LNCAP (cell line): ENCODE results near the gene SORCS2.

Experiments
- TF ChIP-seq, protein P1 (sequence below): fragments of 450-650 bp; IDR thresholded peaks from 2 replicates; pipeline ENCODE4 v1.5.1; 2017; ENCODE audit warnings: mild to moderate bottlenecking

Gene SORCS2

GRCh38 chr4:7253341-7253700 is 61.0 kb downstream of the SORCS2 start:
- TF ChIP-seq, protein P1, sequence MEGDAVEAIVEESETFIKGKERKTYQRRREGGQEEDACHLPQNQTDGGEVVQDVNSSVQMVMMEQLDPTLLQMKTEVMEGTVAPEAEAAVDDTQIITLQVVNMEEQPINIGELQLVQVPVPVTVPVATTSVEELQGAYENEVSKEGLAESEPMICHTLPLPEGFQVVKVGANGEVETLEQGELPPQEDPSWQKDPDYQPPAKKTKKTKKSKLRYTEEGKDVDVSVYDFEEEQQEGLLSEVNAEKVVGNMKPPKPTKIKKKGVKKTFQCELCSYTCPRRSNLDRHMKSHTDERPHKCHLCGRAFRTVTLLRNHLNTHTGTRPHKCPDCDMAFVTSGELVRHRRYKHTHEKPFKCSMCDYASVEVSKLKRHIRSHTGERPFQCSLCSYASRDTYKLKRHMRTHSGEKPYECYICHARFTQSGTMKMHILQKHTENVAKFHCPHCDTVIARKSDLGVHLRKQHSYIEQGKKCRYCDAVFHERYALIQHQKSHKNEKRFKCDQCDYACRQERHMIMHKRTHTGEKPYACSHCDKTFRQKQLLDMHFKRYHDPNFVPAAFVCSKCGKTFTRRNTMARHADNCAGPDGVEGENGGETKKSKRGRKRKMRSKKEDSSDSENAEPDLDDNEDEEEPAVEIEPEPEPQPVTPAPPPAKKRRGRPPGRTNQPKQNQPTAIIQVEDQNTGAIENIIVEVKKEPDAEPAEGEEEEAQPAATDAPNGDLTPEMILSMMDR, result no peak

GRCh38 chr4:7253837-7254236 is 61.5 kb downstream of the SORCS2 start:
- TF ChIP-seq, protein P1, result no peak

- TF ChIP-seq, protein P1, result no peak
These were observed 62.6 kb downstream of the SORCS2 start for GRCh38 chr4:7254736-7255487.

DNA sequence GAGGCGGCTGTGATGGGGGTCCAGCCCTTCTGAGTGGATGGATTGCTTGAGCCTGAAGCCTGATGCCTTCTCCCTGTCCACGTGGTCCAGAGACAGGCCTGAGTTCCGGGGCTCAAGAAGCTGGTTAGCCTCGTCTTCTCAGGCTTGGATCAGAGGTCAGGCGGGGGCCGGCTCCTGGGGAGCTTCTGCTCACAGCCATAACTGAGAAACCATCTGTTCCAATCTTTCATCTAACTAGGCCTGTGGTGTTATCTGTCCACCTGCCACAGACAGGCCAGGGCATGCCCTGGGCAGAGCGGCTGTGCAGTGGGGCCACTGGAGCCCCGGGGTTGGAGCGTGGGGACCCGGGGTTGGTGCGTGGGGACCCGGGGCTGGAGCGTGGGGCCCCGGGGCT is 63.1 kb downstream of the SORCS2 start:
- TF ChIP-seq, protein P1, result no peak

DNA sequence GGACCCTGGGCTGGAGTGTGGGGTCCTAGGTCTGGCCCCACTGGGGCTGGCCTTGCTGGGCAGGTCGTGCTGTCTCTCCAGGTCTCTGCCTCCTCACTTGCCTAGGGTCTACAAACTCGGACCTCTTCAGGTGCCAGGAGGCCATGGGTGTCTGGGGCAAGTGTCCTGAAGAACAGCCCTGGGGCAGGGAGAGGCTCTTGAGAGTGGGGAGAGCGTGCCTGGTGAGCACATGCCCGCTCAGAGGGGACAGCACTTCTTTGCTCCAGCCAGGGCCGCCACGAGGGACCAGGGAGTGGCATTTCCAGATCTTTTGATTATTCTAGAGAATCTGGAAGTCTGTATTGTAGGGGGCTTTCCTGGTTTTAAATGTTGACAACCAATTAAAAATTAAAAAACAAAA is 63.7 kb downstream of the SORCS2 start:
- TF ChIP-seq, protein P1, result no peak

DNA sequence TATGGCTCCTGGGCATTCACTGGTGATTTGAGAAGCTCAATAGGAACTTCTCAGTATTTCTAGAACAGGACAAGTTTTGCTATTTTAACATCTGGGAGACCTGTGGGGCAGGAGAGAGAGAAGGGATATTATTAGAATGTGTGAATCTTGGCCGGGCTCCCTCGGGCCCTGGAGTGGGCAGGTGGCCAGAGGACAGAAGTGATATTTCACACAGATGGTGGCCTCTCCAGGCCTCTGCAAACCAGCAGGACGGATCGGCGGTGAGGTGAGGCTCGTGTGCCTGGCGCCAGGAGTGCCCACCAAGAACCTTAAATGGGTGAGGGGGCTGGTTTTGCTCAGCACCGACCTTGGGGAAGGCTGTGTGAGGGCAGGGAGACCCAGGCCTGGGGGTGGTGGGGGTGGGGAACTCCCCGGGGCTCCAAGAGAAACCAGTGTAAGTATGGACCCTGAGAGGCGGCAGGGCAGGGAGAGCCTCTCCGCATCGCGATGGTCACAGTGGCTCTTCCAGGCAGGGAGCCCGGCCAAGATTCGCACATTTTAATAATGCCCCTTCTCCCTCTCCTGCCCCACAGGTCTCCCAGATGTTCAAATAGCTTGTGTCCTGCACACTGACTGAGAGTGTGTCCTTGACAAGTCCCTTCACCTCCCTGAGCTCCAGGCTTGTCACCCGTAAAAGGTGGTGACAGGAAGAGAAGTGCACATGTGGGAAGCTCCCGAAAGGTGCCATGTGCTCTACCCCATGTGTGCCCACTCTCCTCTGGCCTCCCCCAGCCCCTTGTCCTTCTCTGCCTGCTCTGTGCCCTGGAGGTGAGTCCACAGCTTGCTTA is 64.9 kb downstream of the SORCS2 start:
- TF ChIP-seq, protein P1, result no peak

- TF ChIP-seq, protein P1, result no peak
These were observed 66.7 kb downstream of the SORCS2 start for GRCh38 chr4:7259039-7259438.
